Caco-2 (cell line): ENCODE measurements around the gene BGLAP. TPM values are rescaled to one million over a fixed set of nuclear protein-coding genes. Genes with fewer than 3 reads are reported as not detected.

Source experiments
- BruUV-seq: library from RNA; stranded (reverse); fragments of 400-500 nt; replicated peaks from 2 replicates; lab custom pipeline; 2021; lab: Mats Ljungman, UMichigan
- CTCF ChIA-PET: fragments of 300-600 bp; sonication (Branson Sonifier 250); formaldehyde crosslinking; loops from one replicate; lab custom pipeline; 2022; ENCODE audit warnings: antibody characterized with exemption; lab: Charles Lee
- POLR2A ChIA-PET: fragments of 300-600 bp; sonication (Branson Sonifier 250); formaldehyde crosslinking; loops from one replicate; lab custom pipeline; 2022; ENCODE audit warnings: antibody characterized with exemption; lab: Charles Lee
- DNase-seq, 2 experiments: peaks; one replicate each; pipeline versions ENCODE4 v3.0.0 to v3.0.0-alpha.2; 2020 to 2022
- H3K27me3 ChIP-seq: replicated peaks from 2 replicates; pipeline ENCODE4 v1.6.0; 2011; ENCODE audit warnings: low read length; ENCODE audit not compliant: control insufficient read depth, insufficient read depth
- H3K36me3 ChIP-seq: 2 replicates; pipeline ENCODE4 v1.5.1; 2011; ENCODE audit warnings: low read length; ENCODE audit not compliant: control insufficient read depth, insufficient read depth
- H3K4me1 ChIP-seq: fragments of 250-450 bp; sonication (Bioruptor Pico); 2 replicates; pipeline ENCODE4 v1.5.1; 2020; ENCODE audit warnings: mild to moderate bottlenecking
- H3K4me3 ChIP-seq: 2 replicates; pipeline ENCODE4 v1.5.1; 2011; ENCODE audit warnings: low read depth, mild to moderate bottlenecking, control low read depth, low read length
- H3K9me3 ChIP-seq: fragments of 250-450 bp; sonication (Bioruptor Pico); 2 replicates; pipeline ENCODE4 v1.5.1; 2020; ENCODE audit warnings: mild to moderate bottlenecking, moderate library complexity
- H3K27ac Mint-ChIP-seq: one replicate; pipeline ENCODE4 v1.8.0; 2022; ENCODE audit warnings: mixed read lengths; ENCODE audit not compliant: unreplicated experiment
- H3K27me3 Mint-ChIP-seq: one replicate; pipeline ENCODE4 v1.8.0; 2022; ENCODE audit warnings: mixed read lengths; ENCODE audit not compliant: insufficient read depth, unreplicated experiment
- H3K36me3 Mint-ChIP-seq: one replicate; pipeline ENCODE4 v1.8.0; 2022; ENCODE audit warnings: mild to moderate bottlenecking, mixed read lengths; ENCODE audit not compliant: insufficient read depth, unreplicated experiment
- H3K4me1 Mint-ChIP-seq: one replicate; pipeline ENCODE4 v1.8.0; 2022; ENCODE audit warnings: low read depth, mixed read lengths; ENCODE audit not compliant: unreplicated experiment
- H3K4me3 Mint-ChIP-seq: one replicate; pipeline ENCODE4 v1.8.0; 2022; ENCODE audit warnings: mild to moderate bottlenecking, moderate library complexity, mixed read lengths; ENCODE audit not compliant: unreplicated experiment
- H3K9me3 Mint-ChIP-seq: one replicate; pipeline ENCODE4 v1.8.0; 2022; ENCODE audit warnings: mixed read lengths; ENCODE audit not compliant: unreplicated experiment
- intact Hi-C: fragments of 100-400 bp; cut with micrococcal nuclease; formaldehyde crosslinking; loops from one replicate; pipeline ENCODE4 v1.10.0; 2022; ENCODE audit not compliant: unreplicated experiment
- total RNA-seq: library from RNA; stranded (reverse); gene quantifications from 2 replicates; pipeline ENCODE4 v1.2.3, GENCODE V29; 2022
- TF ChIP-seq, protein P1 (sequence below), 2 experiments: fragments of 200-600 bp in 1 of 2; IDR thresholded peaks; 1 replicate in 1 of 2; 2 replicates in 1 of 2; pipeline versions ENCODE4 v1.5.1 to v1.8.0; 2011 to 2022; ENCODE audit warnings: antibody characterized with exemption in 1 of 2, control low read depth in 1 of 2, inconsistent platforms in 1 of 2, low read depth in 1 of 2, low read length in 1 of 2, mild to moderate bottlenecking in 1 of 2, moderate library complexity in 1 of 2; ENCODE audit not compliant: insufficient read depth in 1 of 2, severe bottlenecking in 1 of 2, unreplicated experiment in 1 of 2

BGLAP gene
- total RNA-seq, 1 experiment from 2014 or later, result 2.0 TPM

DNA sequence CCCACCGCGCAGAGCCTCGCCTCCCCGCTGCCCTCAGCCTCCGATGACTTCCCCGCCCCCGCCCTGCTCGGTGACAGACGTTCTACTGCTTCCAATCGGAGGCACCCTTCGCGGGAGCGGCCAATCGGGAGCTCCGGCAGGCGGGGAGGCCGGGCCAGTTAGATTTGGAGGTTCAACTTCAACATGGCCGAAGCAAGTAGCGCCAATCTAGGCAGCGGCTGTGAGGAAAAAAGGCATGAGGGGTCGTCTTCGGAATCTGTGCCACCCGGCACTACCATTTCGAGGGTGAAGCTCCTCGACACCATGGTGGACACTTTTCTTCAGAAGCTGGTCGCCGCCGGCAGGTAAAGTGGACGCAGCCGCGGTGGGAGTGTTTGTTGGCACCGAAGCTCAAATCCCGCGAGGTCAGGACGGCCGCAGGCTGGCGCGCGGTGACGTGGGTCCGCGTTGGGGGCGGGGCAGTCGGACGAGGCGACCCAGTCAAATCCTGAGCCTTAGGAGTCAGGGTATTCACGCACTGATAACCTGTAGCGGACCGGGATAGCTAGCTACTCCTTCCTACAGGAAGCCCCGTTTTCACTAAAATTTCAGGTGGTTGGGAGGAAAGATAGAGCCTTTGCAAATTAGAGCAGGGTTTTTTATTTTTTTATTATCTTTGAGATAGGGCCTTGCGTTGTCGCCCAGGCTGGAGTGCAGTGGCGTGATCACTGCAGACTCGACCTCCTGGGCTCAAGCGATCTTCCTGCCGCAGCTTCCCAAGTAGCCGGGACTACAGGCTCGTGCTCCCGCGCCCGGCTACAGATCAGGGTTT, 28.9 kb upstream of the BGLAP start, which contains the start of gene PMF1:
Gene PMF1 (plus strand): TSS at position 175 of the 811 bp plus-strand sequence. CDS start 9 bp downstream, at position 184.
- no peaks in the 10 kb centered on the region for H3K9me3 ChIP-seq
- no peaks in the 10 kb centered on the region for H3K9me3 Mint-ChIP-seq
- peak; percentile 97 for DNase-seq
- H3K4me1 ChIP-seq, result peaks cover 12% of the 10 kb centered on the region
- H3K27me3 Mint-ChIP-seq, result no peaks in the 10 kb centered on the region
- no peaks in the 10 kb centered on the region for H3K27me3 ChIP-seq
- H3K36me3 ChIP-seq, result peaks cover 1% of the 10 kb centered on the region
- ChIA-PET POLR2A (interaction anchor here (0.6 to 2.4 kb wide), 25 partner anchors 12 to 905 kb away, joined by 3 to 26 read pairs (median 3); partner anchors contain the start of genes FDPS, LAMTOR2, SLC25A44 and SMG5), CTCF (interaction anchor here (0.6 to 2.5 kb wide), 12 partner anchors 12 to 235 kb away, joined by 3 to 37 read pairs (median 4); partner anchors contain the start of genes ARHGEF2 and SLC25A44)
- TSS peak; percentile 75 for BruUV-seq
- H3K4me1 Mint-ChIP-seq, result peaks cover 23% of the 10 kb centered on the region
- peak within 1 kb of the TSS; percentile 98 for H3K27ac Mint-ChIP-seq
- intact Hi-C loops, result loop anchor here (2.0 to 5.0 kb wide), 3 partner anchors 20 to 66 kb away; no protein-coding TSS in a partner anchor
- peak within 1 kb of the TSS; percentile 90 for H3K4me3 ChIP-seq
- TF ChIP-seq, protein P1, sequence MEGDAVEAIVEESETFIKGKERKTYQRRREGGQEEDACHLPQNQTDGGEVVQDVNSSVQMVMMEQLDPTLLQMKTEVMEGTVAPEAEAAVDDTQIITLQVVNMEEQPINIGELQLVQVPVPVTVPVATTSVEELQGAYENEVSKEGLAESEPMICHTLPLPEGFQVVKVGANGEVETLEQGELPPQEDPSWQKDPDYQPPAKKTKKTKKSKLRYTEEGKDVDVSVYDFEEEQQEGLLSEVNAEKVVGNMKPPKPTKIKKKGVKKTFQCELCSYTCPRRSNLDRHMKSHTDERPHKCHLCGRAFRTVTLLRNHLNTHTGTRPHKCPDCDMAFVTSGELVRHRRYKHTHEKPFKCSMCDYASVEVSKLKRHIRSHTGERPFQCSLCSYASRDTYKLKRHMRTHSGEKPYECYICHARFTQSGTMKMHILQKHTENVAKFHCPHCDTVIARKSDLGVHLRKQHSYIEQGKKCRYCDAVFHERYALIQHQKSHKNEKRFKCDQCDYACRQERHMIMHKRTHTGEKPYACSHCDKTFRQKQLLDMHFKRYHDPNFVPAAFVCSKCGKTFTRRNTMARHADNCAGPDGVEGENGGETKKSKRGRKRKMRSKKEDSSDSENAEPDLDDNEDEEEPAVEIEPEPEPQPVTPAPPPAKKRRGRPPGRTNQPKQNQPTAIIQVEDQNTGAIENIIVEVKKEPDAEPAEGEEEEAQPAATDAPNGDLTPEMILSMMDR (IDR thresholded peaks at IDR 0.05; ENCODE audit: insufficient read depth in 1 of 2, low read depth in 1 of 2, low read length in 1 of 2, severe bottlenecking in 1 of 2, unreplicated experiment in 1 of 2), result no peak
- H3K36me3 Mint-ChIP-seq, result peaks cover 42% of the 10 kb centered on the region
- H3K4me3 Mint-ChIP-seq, result peak within 1 kb of the TSS; percentile 96

DNA sequence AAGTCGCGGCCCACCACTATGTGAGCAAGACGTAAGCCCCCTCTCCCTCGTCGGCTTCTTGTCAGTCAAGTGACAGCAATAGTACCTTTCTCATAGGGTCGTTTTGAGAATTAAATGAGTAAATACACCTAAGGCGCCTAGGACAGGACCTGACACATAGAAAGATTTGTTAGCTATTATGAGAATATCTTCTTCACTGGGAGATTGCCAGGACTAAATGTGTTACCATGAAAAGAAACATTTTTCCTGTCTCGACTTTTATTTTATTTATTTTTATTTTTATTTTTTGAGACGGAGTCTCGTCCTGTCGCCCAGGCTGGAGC, 28.4 kb upstream of the BGLAP start:
- CTCF ChIA-PET, result interaction anchor here (0.7 to 2.5 kb wide), 8 partner anchors 11 to 85 kb away, joined by 3 to 37 read pairs (median 6); partner anchors contain the start of gene SLC25A44
- BruUV-seq, result no TSS peak
- DNase-seq, result no peak
- Mint-ChIP-seq H3K9me3 (no peaks in the 10 kb centered on the region), H3K4me1 (peaks cover 22% of the 10 kb centered on the region), H3K27ac (peak overlapping the region; percentile 98), H3K4me3 (peak overlapping the region; percentile 96), H3K27me3 (no peaks in the 10 kb centered on the region), H3K36me3 (peaks cover 36% of the 10 kb centered on the region)
- no peaks in the 10 kb centered on the region for H3K9me3 ChIP-seq
- peaks cover 12% of the 10 kb centered on the region for H3K4me1 ChIP-seq
- TF ChIP-seq, protein P1 (IDR thresholded peaks at IDR 0.05; ENCODE audit: insufficient read depth in 1 of 2, low read depth in 1 of 2, low read length in 1 of 2, severe bottlenecking in 1 of 2, unreplicated experiment in 1 of 2), result no peak
- intact Hi-C loops, result loop anchor here (2.0 to 5.0 kb wide), 3 partner anchors 21 to 66 kb away; no protein-coding TSS in a partner anchor
- POLR2A ChIA-PET, result interaction anchor here (0.6 to 2.4 kb wide), 12 partner anchors 12 to 905 kb away, joined by 3 to 26 read pairs (median 4); partner anchors contain the start of genes FDPS, SLC25A44, SMG5 and TMEM79
- H3K27me3 ChIP-seq, result no peaks in the 10 kb centered on the region
- H3K4me3 ChIP-seq, result peak overlapping the region; percentile 90
- peaks cover 1% of the 10 kb centered on the region for H3K36me3 ChIP-seq
